HCT116 (cell line): Measurements from ENCODE around the gene TEX54. TPM values are rescaled to one million over a fixed set of nuclear protein-coding genes. Genes with fewer than 3 reads are reported as not detected.

Source experiments
- ATAC-seq: fragments of 200-7000 bp; cut with Tn5 transposase; 2 replicates; pipeline ENCODE4 v1.9.1; 2020; ENCODE audit warnings: mild to moderate bottlenecking, moderate library complexity
- BruUV-seq: library from RNA; stranded (reverse); fragments of 400-500 nt; replicated peaks from 2 replicates; lab custom pipeline; 2021; lab: Mats Ljungman, UMichigan
- CTCF ChIA-PET: fragments of 300-600 bp; sonication (Branson Sonifier 250); formaldehyde crosslinking; loops from one replicate; lab custom pipeline; 2021; ENCODE audit warnings: antibody characterized with exemption; lab: Charles Lee
- POLR2A ChIA-PET: fragments of 300-600, 350-600 bp; sonication (Branson Sonifier 250); formaldehyde crosslinking; loops from one replicate; lab custom pipeline; 2021; ENCODE audit warnings: antibody characterized with exemption; lab: Charles Lee
- RAD21 ChIA-PET, 2 experiments: fragments of 300-600 bp; sonication (Branson Sonifier 250); formaldehyde crosslinking; loops; one replicate each; lab custom pipeline; 2023; ENCODE audit warnings: low total read pairs in 2 of 2; ENCODE audit not compliant: uncharacterized antibody in 2 of 2, unreplicated experiment in 2 of 2, low non-redundant PET in 1 of 2; lab: Charles Lee
- DNase-seq: peaks from one replicate; pipeline ENCODE4 v3.0.0-alpha.2; 2010; ENCODE audit warnings: low read depth, low spot score
- H2AFZ ChIP-seq: fragments of 200-600 bp; shearing (Covaris generic), sonication (generic); 2 replicates; pipeline ENCODE4 v1.6.1; 2017; ENCODE audit warnings: low read depth, mixed run types, mixed read lengths, antibody characterized with exemption, low read length; ENCODE audit not compliant: poor library complexity, severe bottlenecking
- H3K27ac ChIP-seq: 2 replicates; pipeline ENCODE4 v1.5.1; 2012; ENCODE audit warnings: low read depth, low read length
- H3K27me3 ChIP-seq: fragments of 200-600 bp; sonication (generic); 2 replicates; pipeline ENCODE4 v1.6.1; 2016; ENCODE audit warnings: mixed run types, low read length, mixed read lengths; ENCODE audit not compliant: insufficient read depth
- H3K36me3 ChIP-seq, 2 experiments: fragments of 200-500 bp in 1 of 2; fragments of 200-600 bp in 1 of 2; sonication (Bioruptor generic) in 1 of 2; sonication (generic) in 1 of 2; 2 replicates each; pipeline versions ENCODE4 v1.5.1 to v1.6.1; 2014 to 2016; ENCODE audit warnings: low read length in 2 of 2, inconsistent platforms in 1 of 2, mixed read lengths in 1 of 2, mixed run types in 1 of 2; ENCODE audit not compliant: insufficient read depth in 2 of 2, control insufficient read depth in 1 of 2
- H3K4me1 ChIP-seq, 2 experiments: fragments of 200-600 bp in 1 of 2; sonication (generic) in 1 of 2; 2 replicates each; pipeline versions ENCODE4 v1.5.1 to v1.6.1; 2012 to 2017; ENCODE audit warnings: low read length in 2 of 2, inconsistent platforms in 1 of 2, mild to moderate bottlenecking in 1 of 2, mixed read lengths in 1 of 2, mixed run types in 1 of 2, moderate library complexity in 1 of 2; ENCODE audit not compliant: insufficient read depth in 2 of 2, control insufficient read depth in 1 of 2
- H3K4me2 ChIP-seq: fragments of 200-600 bp; sonication (generic); 2 replicates; pipeline ENCODE4 v1.6.1; 2017; ENCODE audit warnings: mixed run types, low read length, mixed read lengths
- H3K4me3 ChIP-seq, 2 experiments: fragments of 200-600 bp in 1 of 2; sonication (generic) in 1 of 2; replicated peaks in 1 of 2; 2 replicates each; pipeline ENCODE4 v1.5.1; 2011 to 2016; ENCODE audit warnings: low read length in 2 of 2, control low read depth in 1 of 2, low read depth in 1 of 2, mild to moderate bottlenecking in 1 of 2, mixed read lengths in 1 of 2, mixed run types in 1 of 2
- H3K79me2 ChIP-seq: fragments of 200-600 bp; sonication (generic); 2 replicates; pipeline ENCODE4 v1.6.1; 2017; ENCODE audit warnings: mild to moderate bottlenecking, mixed run types, low read length, moderate library complexity, mixed read lengths; ENCODE audit not compliant: insufficient read depth
- H3K9ac ChIP-seq: fragments of 200-600 bp; sonication (generic); 2 replicates; pipeline ENCODE4 v1.6.1; 2016; ENCODE audit warnings: low read length, mixed read lengths
- H3K9me2 ChIP-seq: fragments of 200-600 bp; sonication (generic), shearing (Covaris generic); 2 replicates; pipeline ENCODE4 v1.6.1; 2017; ENCODE audit warnings: mixed run types, mild to moderate bottlenecking, moderate library complexity; ENCODE audit not compliant: insufficient read depth
- H3K9me3 ChIP-seq, 2 experiments: fragments of 200-500 bp in 1 of 2; fragments of 200-600 bp in 1 of 2; sonication (Bioruptor generic) in 1 of 2; sonication (generic) in 1 of 2; 2 replicates each; pipeline ENCODE4 v1.6.1; 2014 to 2017; ENCODE audit warnings: low read length in 2 of 2, mixed read lengths in 2 of 2, inconsistent platforms in 1 of 2, low read depth in 1 of 2, mild to moderate bottlenecking in 1 of 2, mixed run types in 1 of 2, moderate library complexity in 1 of 2; ENCODE audit not compliant: control insufficient read depth in 1 of 2, insufficient read depth in 1 of 2
- H4K20me1 ChIP-seq: fragments of 200-600 bp; sonication (generic), shearing (Covaris generic); 2 replicates; pipeline ENCODE4 v1.6.1; 2017; ENCODE audit warnings: mixed run types, mild to moderate bottlenecking, moderate library complexity; ENCODE audit not compliant: insufficient read depth
- CBX3 ChIP-seq: IDR thresholded peaks from 2 replicates; pipeline ENCODE4 v1.6.1; 2012; ENCODE audit warnings: low read depth
- CEBPB ChIP-seq: IDR thresholded peaks from 2 replicates; pipeline ENCODE4 v1.6.1; 2012; ENCODE audit warnings: low read depth
- EZH2 ChIP-seq: fragments of 200-600 bp; sonication (generic); IDR thresholded peaks from 2 replicates; pipeline ENCODE4 v1.6.1; 2017; ENCODE audit warnings: antibody characterized with exemption, mixed run types
- EZH2phosphoT487 ChIP-seq: fragments of 200-600 bp; IDR thresholded peaks from 2 replicates; pipeline ENCODE4 v1.6.1; 2018; ENCODE audit warnings: antibody characterized with exemption, borderline replicate concordance
- FOSL1 ChIP-seq: IDR thresholded peaks from 2 replicates; pipeline ENCODE4 v1.6.1; 2012; ENCODE audit warnings: low read depth
- JUND ChIP-seq: IDR thresholded peaks from 2 replicates; pipeline ENCODE4 v1.6.1; 2012
- POLR2A ChIP-seq: IDR thresholded peaks from 2 replicates; pipeline ENCODE4 v1.7.0; 2011; ENCODE audit warnings: borderline replicate concordance; ENCODE audit not compliant: insufficient read depth, insufficient read length; ENCODE audit errors: extremely low read depth
- SIN3A ChIP-seq: IDR thresholded peaks from 2 replicates; pipeline ENCODE4 v1.6.1; 2012; ENCODE audit warnings: low read depth
- SP1 ChIP-seq: IDR thresholded peaks from 2 replicates; pipeline ENCODE4 v1.6.1; 2012; ENCODE audit warnings: low read depth
- SRF ChIP-seq: IDR thresholded peaks from 2 replicates; pipeline ENCODE4 v1.6.1; 2012; ENCODE audit warnings: low read depth
- TCF7L2 ChIP-seq: IDR thresholded peaks from 2 replicates; pipeline ENCODE4 v1.7.0; 2011; ENCODE audit warnings: borderline replicate concordance, inconsistent platforms; ENCODE audit not compliant: insufficient read depth, insufficient read length; ENCODE audit errors: extremely low read depth
- YY1 ChIP-seq: IDR thresholded peaks from 2 replicates; pipeline ENCODE4 v1.6.1; 2011; ENCODE audit warnings: low read length, low read depth, moderate library complexity, mild to moderate bottlenecking; ENCODE audit not compliant: insufficient replicate concordance; ENCODE audit errors: extremely low read depth
- ZBTB33 ChIP-seq: IDR thresholded peaks from 2 replicates; pipeline ENCODE4 v1.6.1; 2011; ENCODE audit warnings: mild to moderate bottlenecking, low read length, moderate library complexity; ENCODE audit not compliant: insufficient replicate concordance; ENCODE audit errors: extremely low read depth
- ZNF274 ChIP-seq: fragments of 200-500 bp; sonication (Bioruptor generic); IDR thresholded peaks from 2 replicates; pipeline ENCODE4 v1.6.1; 2014; ENCODE audit warnings: mild to moderate bottlenecking, low read depth, low read length, inconsistent platforms
- intact Hi-C: fragments of 100-400 bp; cut with micrococcal nuclease; formaldehyde crosslinking; loops from 2 replicates; pipeline ENCODE4 v1.10.0; 2022
- total RNA-seq: library from RNA; stranded (reverse); gene quantifications from one replicate; pipeline ENCODE4 v1.2.1, GENCODE V29; 2021; ENCODE audit not compliant: unreplicated experiment

Gene TEX54
- total RNA-seq, 1 experiment from 2014 or later, result not detected

- H3K4me2 ChIP-seq, result peak overlapping the region; percentile 61
- H3K27ac ChIP-seq, result peak overlapping the region; percentile 78
- no peaks in the 10 kb centered on the region for H4K20me1 ChIP-seq
- no peak overlapping the region for H2AFZ ChIP-seq
- ATAC-seq (no peak), DNase-seq (no peak)
- peaks cover 8 to 36% of the 10 kb centered on the region in 2 experiments; a peak in 3 of 4 replicates for H3K4me1 ChIP-seq
- POLR2A ChIA-PET, result interaction anchor here (0.6 to 3.5 kb wide), 22 partner anchors 10 to 268 kb away, joined by 3 to 343 read pairs (median 26); partner anchors contain the start of genes EEF1G, HNRNPUL2, LBHD1 and NXF1
- no peaks in the 10 kb centered on the region for H3K9me2 ChIP-seq
- H3K4me3 ChIP-seq, result peak overlapping the region in 1 of 2 experiments; percentile 15; a peak in 2 of 4 replicates
- RAD21 ChIA-PET, result interaction anchor here in 1 of 2 experiments (0.6 kb wide), 1 partner anchor 43 kb away, joined by 4 read pairs; no protein-coding TSS in a partner anchor
- TF ChIP-seq POLR2A (no peak), SIN3A (no peak), EZH2phosphoT487 (no peak), CEBPB (no peak), EZH2 (no peak), SP1 (no peak), CBX3 (no peak), YY1 (no peak), FOSL1 (no peak), ZNF274 (no peak), SRF (no peak), JUND (no peak), TCF7L2 (no peak), ZBTB33 (no peak)
- H3K79me2 ChIP-seq, result peaks cover 23% of the 10 kb centered on the region
- no peaks in the 10 kb centered on the region for H3K9me3 ChIP-seq
- BruUV-seq, result no TSS peak
- no peaks in the 10 kb centered on the region for H3K27me3 ChIP-seq
- peaks cover 0 to 8% of the 10 kb centered on the region in 2 experiments; a peak in 1 of 4 replicates for H3K36me3 ChIP-seq
- intact Hi-C loops, result loop anchor here (5.0 kb wide), 1 partner anchor 285 kb away; no protein-coding TSS in a partner anchor
- H3K9ac ChIP-seq, result peak overlapping the region; percentile 71
- CTCF ChIA-PET, result no interaction called here
Measured at GRCh38 chr11:62842171-62842741, 9.6 kb upstream of the TEX54 start.
